ENCODE data around the gene CD27. TPM values are rescaled to one million over a fixed set of nuclear protein-coding genes. Genes with fewer than 3 reads are reported as not detected.

Gene CD27
- total RNA-seq (2016; rRNA removed; fragmentation: Illumina TruSeq; extraction: Trizol) (not detected in 2 replicates), polyA plus RNA-seq (2011; rRNA removed) (0.12 and 0.18 TPM in 2 replicates), polyA minus RNA-seq (2011; rRNA and poly(A)+ RNA removed; ENCODE audit: low replicate concordance) (0.18 and 0.23 TPM in 2 replicates), Bru-seq, nascent RNA (percentile 15 among the genes with signal in this experiment), BruChase-seq, experiment 1, labeled RNA remaining after a 6-hour chase (percentile 13 among the genes with signal in this experiment), BruChase-seq, experiment 2, labeled RNA remaining after a 2-hour chase (percentile 14 among the genes with signal in this experiment)
- not detected in 2 replicates for total RNA-seq (2016; cell fraction: cytosol; rRNA removed; fragmentation: Illumina TruSeq; extraction: Trizol; ENCODE audit: low read depth)
- total RNA-seq (2016; cell fraction: insoluble cytoplasmic fraction; rRNA removed; fragmentation: Illumina TruSeq; extraction: Trizol): not detected in 2 replicates
- not detected in 2 replicates for total RNA-seq (2016; cell fraction: membrane; rRNA removed; fragmentation: Illumina TruSeq; extraction: Trizol)
- not detected in 2 replicates for total RNA-seq (2016; cell fraction: nucleus; rRNA removed; fragmentation: Illumina TruSeq; extraction: Trizol)
- polyA plus RNA-seq (2011; cell fraction: cytosol; rRNA removed): 0.05 and 0.15 TPM in 2 replicates
- polyA plus RNA-seq (2011; cell fraction: nucleus; rRNA removed): not detected in 2 replicates
- polyA plus RNA-seq (2012): 0.17 TPM in 1 of 2 replicates, not detected in the other
- not detected in 2 replicates for polyA plus RNA-seq (2016; cell fraction: cytosol; fragmentation: Illumina TruSeq; extraction: Trizol; ENCODE audit: low read depth)
- not detected in 2 replicates for polyA plus RNA-seq (2016; cell fraction: insoluble cytoplasmic fraction; fragmentation: Illumina TruSeq; extraction: Trizol; ENCODE audit: low read depth)
- polyA plus RNA-seq (2016; cell fraction: membrane; fragmentation: Illumina TruSeq; extraction: Trizol; ENCODE audit: low read depth): not detected in 2 replicates
- not detected in 2 replicates for polyA plus RNA-seq (2016; cell fraction: nucleus; fragmentation: Illumina TruSeq; extraction: Trizol; ENCODE audit: insufficient read depth, low read depth)
- not detected in 2 replicates for polyA minus RNA-seq (2011; cell fraction: cytosol; rRNA and poly(A)+ RNA removed)
- polyA minus RNA-seq (2011; cell fraction: nucleus; rRNA and poly(A)+ RNA removed): not detected in 2 replicates
- long read RNA-seq, experiment 1: 0 reads
- long read RNA-seq, experiment 2: 0 reads

- FAIRE-seq: no peak
- Histone ChIP-seq H3K79me2 (ENCODE audit: insufficient read depth, low read length) (no peaks in the 10 kb centered on the region), H3K4me2 (ENCODE audit: low read depth, low read length) (no peak within 1 kb of the TSS), H3K27me3 (ENCODE audit: control insufficient read depth in 1 of 2, insufficient read depth in 2 of 2, low read length in 2 of 2) (no peaks in the 10 kb centered on the region; a peak in 1 of 5 replicates), H3K9me3 (ENCODE audit: low read length) (no peaks in the 10 kb centered on the region), H3K4me3 (replicated peaks in 1 of 3; ENCODE audit: insufficient read depth in 1 of 3, low read depth in 2 of 3, low read length in 3 of 3) (no peak within 1 kb of the TSS), H3K9ac (ENCODE audit: insufficient read depth, low read depth, low read length) (no peak within 1 kb of the TSS), H2AFZ (ENCODE audit: low read length) (no peak within 1 kb of the TSS), H4K20me1 (ENCODE audit: insufficient read depth, low read length) (no peaks in the 10 kb centered on the region), H3K27ac (ENCODE audit: extremely low read length, insufficient read depth, low read length) (no peak within 1 kb of the TSS), H3K4me1 (ENCODE audit: insufficient read depth, low read length) (peaks cover 36% of the 10 kb centered on the region), H3K36me3 (replicated peaks in 1 of 2; ENCODE audit: control insufficient read depth in 1 of 2, insufficient read depth in 2 of 2, low read length in 2 of 2) (no peaks in the 10 kb centered on the region)
- intact Hi-C loops (cut with micrococcal nuclease; ENCODE audit: unreplicated experiment): no loop called here
- no peak for ATAC-seq
- no TSS peak for BruUV-seq (replicated peaks)
- in situ Hi-C loops (cut with HindIII; ENCODE audit: extremely low pct_ligation_motif_present, low pct_unique_long_range_greater_than_20kb): no loop called here
- ChIA-PET POLR2A (no interaction called here), CTCF (ENCODE audit: low intra/inter-chr PET ratio, low total read pairs) (no interaction called here)
- 88% methylated on average over 16 of the region's 16 CpGs for WGBS (ENCODE audit: low lambda C conversion rate)
- DNase-seq (ENCODE audit: low spot score): no peak
- TF ChIP-seq ZNF101 (CRISPR knock-in tag; IDR thresholded peaks at IDR 0.05; ENCODE audit: borderline replicate concordance, low read depth) (no peak), DR1 (CRISPR knock-in tag; IDR thresholded peaks at IDR 0.05) (no peak), ZNF850 (CRISPR knock-in tag; conservative IDR thresholded peaks at IDR 0.05) (no peak), ZNF280B (CRISPR knock-in tag; IDR thresholded peaks at IDR 0.05; ENCODE audit: borderline replicate concordance) (no peak), ZNF564 (CRISPR knock-in tag; IDR thresholded peaks at IDR 0.05) (no peak), GZF1 (CRISPR knock-in tag; IDR thresholded peaks at IDR 0.05) (no peak), WIZ (CRISPR knock-in tag; IDR thresholded peaks at IDR 0.05) (no peak), ARID2 (CRISPR knock-in tag; IDR thresholded peaks at IDR 0.05; ENCODE audit: borderline replicate concordance) (no peak), RARG (CRISPR knock-in tag; IDR thresholded peaks at IDR 0.05; ENCODE audit: low read depth) (no peak), ZNF17 (CRISPR knock-in tag; IDR thresholded peaks at IDR 0.05) (no peak), ZNF503 (CRISPR knock-in tag; IDR thresholded peaks at IDR 0.05) (no peak), ZNF33B (CRISPR knock-in tag; IDR thresholded peaks at IDR 0.05) (no peak), ZSCAN9 (CRISPR knock-in tag; IDR thresholded peaks at IDR 0.05; ENCODE audit: borderline replicate concordance) (no peak), POGK (CRISPR knock-in tag; conservative IDR thresholded peaks at IDR 0.05) (no peak)
Observed at GRCh38 chr12:6444704-6445688, at the start of gene CD27. Gene CD27 (plus strand): TSS chr12:6444955. CDS start chr12:6445096, 141 bp downstream.
